H4 (cell line): Measurements from ENCODE around the gene ZNF331. TPM values are rescaled to one million over a fixed set of nuclear protein-coding genes. Genes with fewer than 3 reads are reported as not detected.
"Not testable (repeated sequence)": the region's sequence is repeated elsewhere in the genome, so short reads cannot be mapped to it uniquely, and the experiment has no call there.

Source experiments
- DNase-seq: peaks from one replicate; pipeline ENCODE4 v3.0.0-alpha.2; 2015; ENCODE audit warnings: low spot score
- total RNA-seq: library from RNA; depleted of rRNA; stranded (reverse); fragments of >200 nt; shearing (Covaris generic); gene quantifications from 2 replicates; pipeline ENCODE4 v1.2.3, GENCODE V29; 2014; rRNA removed

The ZNF331 gene
- 4.0 and 6.6 TPM in 2 replicates for total RNA-seq

- DNase-seq = peak; percentile 21
Measured at GRCh38 chr19:53537521-53538377, at the start of gene ZNF331. TSS of gene ZNF331 (plus strand) at chr19:53538145. CDS start at chr19:53569377, 31,232 bp downstream.

- DNase-seq = no peak
Measured at GRCh38 chr19:53492153-53492552, 45.8 kb upstream of the ZNF331 start.

- DNase-seq = not testable (repeated sequence)
Measured at GRCh38 chr19:53497311-53498023, 40.5 kb upstream of the ZNF331 start.

GRCh38 chr19:53498024-53498395, 39.9 kb upstream of the ZNF331 start:
- not testable (repeated sequence) for DNase-seq

GRCh38 chr19:53503151-53503550, 34.8 kb upstream of the ZNF331 start:
- not testable (repeated sequence) for DNase-seq

- DNase-seq = not testable (repeated sequence)
Measured at GRCh38 chr19:53503671-53504364, 34.1 kb upstream of the ZNF331 start.

- not testable (repeated sequence) for DNase-seq
Measured at GRCh38 chr19:53504365-53504703, 33.6 kb upstream of the ZNF331 start.

GRCh38 chr19:53504885-53505284, 33.1 kb upstream of the ZNF331 start:
- no peak for DNase-seq

- no peak for DNase-seq
Measured at GRCh38 chr19:53506728-53507127, 31.2 kb upstream of the ZNF331 start.

GRCh38 chr19:53507523-53508442, 30.2 kb upstream of the ZNF331 start:
- peak; percentile 76 for DNase-seq

- DNase-seq = no peak
Measured at GRCh38 chr19:53509443-53509842, 28.5 kb upstream of the ZNF331 start.

- DNase-seq = no peak
Measured at GRCh38 chr19:53509845-53510244, 28.1 kb upstream of the ZNF331 start.

GRCh38 chr19:53511357-53511756, 26.6 kb upstream of the ZNF331 start:
- no peak for DNase-seq

GRCh38 chr19:53511933-53512374, 26.0 kb upstream of the ZNF331 start:
- peak; percentile 57 for DNase-seq

GRCh38 chr19:53515047-53515446, 22.9 kb upstream of the ZNF331 start:
- not testable (repeated sequence) for DNase-seq

- DNase-seq = no peak
Measured at GRCh38 chr19:53517114-53517741, 20.7 kb upstream of the ZNF331 start.

GRCh38 chr19:53518121-53518520, 19.8 kb upstream of the ZNF331 start:
- no peak for DNase-seq

- no peak for DNase-seq
Measured at GRCh38 chr19:53518716-53519115, 19.2 kb upstream of the ZNF331 start.

GRCh38 chr19:53519446-53519845, 18.5 kb upstream of the ZNF331 start:
- no peak for DNase-seq

- DNase-seq = no peak
Measured at GRCh38 chr19:53520163-53520546, 17.8 kb upstream of the ZNF331 start.
